Ectodermal cell (in vitro differentiated cells): ENCODE measurements around the gene SSH2.

ENCODE experiments used
- H3K27ac ChIP-seq: 2 replicates; pipeline ENCODE4 v1.7.0; 2013; ENCODE audit warnings: mild to moderate bottlenecking, low read depth, low read length; ENCODE audit not compliant: insufficient read depth, poor library complexity, severe bottlenecking
- H3K27me3 ChIP-seq: 2 replicates; pipeline ENCODE4 v1.7.0; 2013; ENCODE audit warnings: mild to moderate bottlenecking, low read length; ENCODE audit not compliant: insufficient read depth, control insufficient read depth, poor library complexity, severe bottlenecking
- H3K36me3 ChIP-seq: one replicate; pipeline ENCODE4 v1.7.0; 2013; ENCODE audit warnings: low read length; ENCODE audit not compliant: control insufficient read depth, insufficient read depth
- H3K4me1 ChIP-seq: one replicate; pipeline ENCODE4 v1.7.0; 2013; ENCODE audit warnings: low read length; ENCODE audit not compliant: control insufficient read depth, insufficient read depth
- H3K4me3 ChIP-seq: 2 replicates; pipeline ENCODE4 v1.7.0; 2013; ENCODE audit warnings: low read depth, low read length, control low read depth; ENCODE audit not compliant: insufficient read depth
- H3K9me3 ChIP-seq: 2 replicates; pipeline ENCODE4 v1.7.0; 2013; ENCODE audit warnings: mild to moderate bottlenecking, low read length, moderate library complexity; ENCODE audit not compliant: control insufficient read depth
- WGBS, 2 experiments: methylation state at CpG; one replicate each; pipeline ENCODE4 v1.1.7; 2013; ENCODE audit warnings: missing lambda C conversion rate in 2 of 2; 5-methylcytosine and 5-hydroxymethylcytosine counted together

SSH2 gene

GRCh38 chr17:29807520-29808361, 122.3 kb downstream of the SSH2 start:
- 75 to 77% methylated on average over 14 of the region's 14 CpGs for WGBS, 2 experiments
- no peaks in the 10 kb centered on the region for H3K27me3 ChIP-seq
- H3K36me3 ChIP-seq = no peaks in the 10 kb centered on the region
- H3K27ac ChIP-seq = no peak overlapping the region
- H3K4me3 ChIP-seq = no peak overlapping the region
- no peaks in the 10 kb centered on the region for H3K4me1 ChIP-seq
- no peaks in the 10 kb centered on the region for H3K9me3 ChIP-seq

- no peaks in the 10 kb centered on the region for H3K9me3 ChIP-seq
- H3K4me1 ChIP-seq = no peaks in the 10 kb centered on the region
- 98 to 99% methylated on average over 2 to 3 of the region's 3 CpGs for WGBS, 2 experiments
- no peak overlapping the region for H3K27ac ChIP-seq
- H3K27me3 ChIP-seq = no peaks in the 10 kb centered on the region
- H3K4me3 ChIP-seq = no peak overlapping the region
- H3K36me3 ChIP-seq = no peaks in the 10 kb centered on the region
Observed at GRCh38 chr17:29802246-29802645, 127.8 kb downstream of the SSH2 start.

GRCh38 chr17:29800457-29800856, 129.6 kb downstream of the SSH2 start:
- H3K27me3 ChIP-seq = no peaks in the 10 kb centered on the region
- WGBS, 2 experiments = no CpG with 5 or more reads among the region's 1 CpG
- no peaks in the 10 kb centered on the region for H3K4me1 ChIP-seq
- H3K9me3 ChIP-seq = no peaks in the 10 kb centered on the region
- H3K27ac ChIP-seq = no peak overlapping the region
- no peaks in the 10 kb centered on the region for H3K36me3 ChIP-seq
- H3K4me3 ChIP-seq = no peak overlapping the region

DNA sequence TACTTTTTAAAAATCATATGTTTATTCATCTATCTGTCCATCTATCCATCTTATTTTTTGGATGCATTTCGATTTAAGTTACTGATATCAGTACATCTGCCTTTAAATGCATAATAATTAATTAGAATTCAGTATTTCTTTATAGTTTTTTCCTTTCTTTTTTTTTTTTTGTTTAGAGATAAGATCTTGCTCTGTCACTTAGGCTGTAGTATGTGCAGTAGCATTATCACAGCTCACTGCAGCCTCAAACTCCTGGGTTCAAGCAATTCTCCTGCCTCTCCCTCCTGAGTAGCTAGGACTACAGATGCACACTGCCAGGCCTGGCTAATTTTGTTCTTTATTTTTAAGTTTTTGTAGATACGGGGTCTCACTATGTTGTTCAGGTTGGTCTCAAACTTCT, 133.4 kb downstream of the SSH2 start:
- no peaks in the 10 kb centered on the region for H3K36me3 ChIP-seq
- 91 to 97% methylated on average over 1 to 2 of the region's 2 CpGs for WGBS, 2 experiments

GRCh38 chr17:29793501-29793900, 136.5 kb downstream of the SSH2 start:
- Histone ChIP-seq H3K4me1 (no peaks in the 10 kb centered on the region), H3K36me3 (no peaks in the 10 kb centered on the region), H3K4me3 (no peak overlapping the region), H3K27ac (no peak overlapping the region), H3K9me3 (no peaks in the 10 kb centered on the region), H3K27me3 (no peaks in the 10 kb centered on the region)
- 71 to 75% methylated on average over 4 to 5 of the region's 5 CpGs for WGBS, 2 experiments

More for the DNA sequence above, 133.4 kb downstream of the SSH2 start:
- H3K4me3 ChIP-seq = no peak overlapping the region
- no peak overlapping the region for H3K27ac ChIP-seq
- no peaks in the 10 kb centered on the region for H3K27me3 ChIP-seq
- H3K9me3 ChIP-seq = no peaks in the 10 kb centered on the region
- H3K4me1 ChIP-seq = no peaks in the 10 kb centered on the region

DNA sequence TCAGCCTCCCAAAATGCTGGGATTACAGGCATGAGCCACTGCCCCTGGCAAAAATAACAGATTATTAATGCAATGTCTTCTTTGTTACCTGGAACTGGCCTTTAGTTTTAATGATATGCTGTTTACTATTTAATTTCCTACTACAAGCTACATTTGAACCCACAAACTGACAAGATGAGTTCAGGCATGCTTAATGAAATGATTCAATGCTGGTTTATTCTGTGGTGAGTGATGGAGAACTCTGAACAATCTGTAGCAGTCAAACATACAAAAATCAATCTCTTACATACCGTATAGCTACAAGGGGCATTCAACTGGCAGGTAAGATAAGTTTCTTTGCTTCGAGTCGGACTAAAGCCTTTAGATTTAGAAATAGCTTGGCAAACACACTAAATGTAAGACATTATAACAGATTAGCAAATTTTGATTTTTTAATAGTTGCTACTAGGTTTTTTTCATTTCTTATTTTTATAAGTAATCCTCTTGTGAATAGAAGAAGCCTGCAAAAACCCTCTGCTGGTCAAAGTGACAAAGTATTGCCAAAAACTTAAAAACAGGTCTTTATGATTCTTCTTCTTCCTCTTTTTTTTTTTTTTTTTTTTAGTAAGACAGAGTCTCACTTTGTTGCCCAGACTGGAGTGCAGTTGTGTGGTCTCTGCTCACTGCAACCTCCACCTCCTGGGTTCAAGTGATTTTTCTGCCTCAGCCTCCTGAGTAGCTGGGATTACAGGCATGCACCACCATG, 138.5 kb downstream of the SSH2 start:
- Histone ChIP-seq H3K4me3 (no peak overlapping the region), H3K27ac (no peak overlapping the region), H3K9me3 (no peaks in the 10 kb centered on the region), H3K4me1 (no peaks in the 10 kb centered on the region), H3K36me3 (no peaks in the 10 kb centered on the region), H3K27me3 (no peaks in the 10 kb centered on the region)
- WGBS, 2 experiments = 88 to 97% methylated on average over 1 to 3 of the region's 3 CpGs

DNA sequence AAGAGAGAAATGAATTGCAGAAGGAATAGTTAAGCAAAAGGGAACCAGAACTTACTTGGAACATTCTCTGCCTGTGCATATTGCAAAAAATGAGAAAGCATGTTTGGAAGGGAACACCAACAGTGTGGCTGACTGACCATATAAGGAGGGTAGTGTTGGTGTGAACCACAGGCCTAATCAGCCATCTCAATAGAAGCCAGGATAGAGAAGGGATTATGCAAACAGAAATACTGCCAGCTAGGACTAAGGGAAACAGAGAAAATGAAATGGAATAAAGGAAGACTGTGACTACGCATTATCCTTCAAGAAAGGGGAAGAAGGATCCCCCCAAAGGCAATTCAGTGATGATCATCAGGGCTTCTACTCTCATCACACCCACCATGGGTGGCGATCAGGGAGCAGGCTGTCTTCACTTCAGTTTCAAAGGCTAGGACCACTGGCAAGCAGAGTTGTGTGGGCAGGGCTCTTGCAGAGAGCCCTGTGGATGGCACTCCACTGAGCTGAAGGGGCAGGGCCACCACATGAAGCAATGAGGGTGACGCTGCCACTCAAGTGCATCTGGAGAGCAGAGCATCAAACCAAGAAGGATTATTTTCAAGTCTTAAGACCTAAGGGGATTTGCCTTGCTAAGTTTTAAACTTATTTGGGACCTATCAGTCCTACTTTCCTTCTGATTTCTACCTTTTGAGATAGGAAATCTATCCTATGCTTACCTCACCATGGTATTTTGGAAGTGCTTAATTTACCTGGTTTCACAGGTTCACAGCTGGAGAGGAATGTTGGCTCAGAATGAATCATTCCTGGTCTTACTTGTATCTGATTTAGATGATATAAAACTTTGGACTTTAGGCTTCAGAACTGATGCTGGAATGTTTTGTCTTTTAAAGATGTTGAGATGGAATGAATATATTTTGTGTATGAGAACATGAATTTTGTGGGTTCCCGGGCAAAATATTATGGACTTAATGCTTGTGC, 140.5 kb downstream of the SSH2 start:
- no peak overlapping the region for H3K4me3 ChIP-seq
- no peaks in the 10 kb centered on the region for H3K36me3 ChIP-seq
- H3K27me3 ChIP-seq = no peaks in the 10 kb centered on the region
- H3K9me3 ChIP-seq = no peaks in the 10 kb centered on the region
- 76 to 80% methylated on average over 4 of the region's 4 CpGs for WGBS, 2 experiments
- H3K4me1 ChIP-seq = no peaks in the 10 kb centered on the region
- H3K27ac ChIP-seq = no peak overlapping the region

- WGBS, 2 experiments = 93 to 94% methylated on average over 3 of the region's 3 CpGs
- no peaks in the 10 kb centered on the region for H3K27me3 ChIP-seq
- no peaks in the 10 kb centered on the region for H3K36me3 ChIP-seq
- H3K4me1 ChIP-seq = no peaks in the 10 kb centered on the region
- no peak overlapping the region for H3K4me3 ChIP-seq
- H3K27ac ChIP-seq = no peak overlapping the region
- no peaks in the 10 kb centered on the region for H3K9me3 ChIP-seq
Observed at GRCh38 chr17:29787995-29788394, 142.0 kb downstream of the SSH2 start.

- no peaks in the 10 kb centered on the region for H3K4me1 ChIP-seq
- H3K27ac ChIP-seq = no peak overlapping the region
- no peaks in the 10 kb centered on the region for H3K9me3 ChIP-seq
- no peaks in the 10 kb centered on the region for H3K36me3 ChIP-seq
- H3K27me3 ChIP-seq = no peaks in the 10 kb centered on the region
- WGBS, 2 experiments = 87 to 97% methylated on average over 4 to 5 of the region's 5 CpGs
- no peak overlapping the region for H3K4me3 ChIP-seq
Observed at GRCh38 chr17:29782917-29783316, 147.1 kb downstream of the SSH2 start.
